CD4-positive, alpha-beta T cell (primary cell): ENCODE results near the gene VAV2. TPM values are rescaled to one million over a fixed set of nuclear protein-coding genes. Genes with fewer than 3 reads are reported as not detected.

ENCODE experiments used
- ATAC-seq: fragments of 200-7000 bp; cut with Tn5 transposase; one replicate; pipeline ENCODE4 v1.10.0; 2022; ENCODE audit warnings: mild to moderate bottlenecking; ENCODE audit not compliant: poor library complexity
- CTCF ChIA-PET: fragments of 350-600 bp; sonication (Branson Sonifier 250); formaldehyde crosslinking; loops from one replicate; lab custom pipeline; 2021; ENCODE audit warnings: antibody characterized with exemption, inconsistent platforms; lab: Charles Lee
- POLR2A ChIA-PET: fragments of 350-600 bp; sonication (Branson Sonifier 250); formaldehyde crosslinking; loops from one replicate; lab custom pipeline; 2021; ENCODE audit warnings: antibody characterized with exemption, inconsistent platforms; lab: Charles Lee
- DNase-seq, 14 experiments: peaks; one replicate each; pipeline ENCODE4 v3.0.0-alpha.2; 2013 to 2020; ENCODE audit warnings: mixed read lengths in 2 of 14
- H3K27ac ChIP-seq, 2 donors: one replicate each; pipeline versions ENCODE4 v1.5.1 to v1.7.0; 2013; ENCODE audit warnings: low read length in 2 of 2, low read depth in 1 of 2, mild to moderate bottlenecking in 1 of 2
- H3K27me3 ChIP-seq, 2 experiments: 1 replicate in 1 of 2; 2 replicates in 1 of 2; pipeline versions ENCODE4 v1.6.1 to v1.7.0; 2013; ENCODE audit warnings: low read length in 2 of 2, control low read depth in 1 of 2, mild to moderate bottlenecking in 1 of 2, moderate library complexity in 1 of 2; ENCODE audit not compliant: insufficient read depth in 2 of 2, control insufficient read depth in 1 of 2
- H3K36me3 ChIP-seq: one replicate; pipeline ENCODE4 v1.6.1; 2013; ENCODE audit warnings: low read length, control low read depth; ENCODE audit not compliant: insufficient read depth
- H3K4me1 ChIP-seq: one replicate; pipeline ENCODE4 v1.6.1; 2013; ENCODE audit warnings: low read length, control low read depth; ENCODE audit not compliant: insufficient read depth
- H3K4me3 ChIP-seq: one replicate; pipeline ENCODE4 v1.5.1; 2013; ENCODE audit warnings: mild to moderate bottlenecking, low read length, moderate library complexity
- H3K9me3 ChIP-seq, 2 experiments: 1 replicate in 1 of 2; 2 replicates in 1 of 2; pipeline versions ENCODE4 v1.6.1 to v1.7.0; 2013; ENCODE audit warnings: low read length in 2 of 2, mild to moderate bottlenecking in 2 of 2, control low read depth in 1 of 2, moderate library complexity in 1 of 2; ENCODE audit not compliant: control insufficient read depth in 1 of 2, insufficient read depth in 1 of 2
- H3K27ac Mint-ChIP-seq: one replicate; pipeline ENCODE4 v1.8.0; 2020; ENCODE audit warnings: mixed read lengths
- H3K27me3 Mint-ChIP-seq: one replicate; pipeline ENCODE4 v1.8.0; 2021; ENCODE audit warnings: mixed read lengths
- H3K36me3 Mint-ChIP-seq: one replicate; pipeline ENCODE4 v1.8.0; 2021; ENCODE audit warnings: low read depth, mixed read lengths
- H3K4me1 Mint-ChIP-seq: one replicate; pipeline ENCODE4 v1.8.0; 2021; ENCODE audit warnings: low read depth, mixed read lengths
- H3K4me3 Mint-ChIP-seq: one replicate; pipeline ENCODE4 v1.8.0; 2020; ENCODE audit warnings: mild to moderate bottlenecking, mixed read lengths
- H3K9me3 Mint-ChIP-seq: one replicate; pipeline ENCODE4 v1.8.0; 2020; ENCODE audit warnings: mixed read lengths
- CTCF ChIP-seq: fragments of 200-600 bp; IDR thresholded peaks from one replicate; pipeline ENCODE4 v1.8.0; 2022; ENCODE audit warnings: antibody characterized with exemption, mild to moderate bottlenecking
- intact Hi-C, 2 experiments: fragments of 100-400 bp; cut with DNase I in 1 of 2; cut with micrococcal nuclease in 1 of 2; formaldehyde crosslinking; loops; one replicate each; pipeline versions ENCODE4 v1.15.1 to v1.9.0; 2023 to 2025; cut with DNase I, micrococcal nuclease
- total RNA-seq, 174 experiments: library from RNA in 2 of 174; stranded (reverse) in 2 of 174; gene quantifications; one replicate each; pipeline ENCODE4 v1.2.3 and lab custom pipeline; 2021 to 2026

The VAV2 gene
- total RNA-seq, 2 experiments from 2014 or later = 1.6 to 1.7 TPM

- no peaks in the 10 kb centered on the region for H3K36me3 Mint-ChIP-seq
- H3K9me3 Mint-ChIP-seq = no peaks in the 10 kb centered on the region
- H3K27ac Mint-ChIP-seq = no peak overlapping the region
- H3K27me3 Mint-ChIP-seq = peaks cover 10% of the 10 kb centered on the region
- no peak for TF ChIP-seq CTCF
- Histone ChIP-seq H3K9me3 (peaks cover 0 to 12% of the 10 kb centered on the region in 2 experiments), H3K4me1 (no peaks in the 10 kb centered on the region), H3K27me3 (no peaks in the 10 kb centered on the region), H3K36me3 (no peaks in the 10 kb centered on the region), H3K4me3 (no peak overlapping the region), H3K27ac (no peak overlapping the region)
- no peaks in the 10 kb centered on the region for H3K4me1 Mint-ChIP-seq
- no peak for ATAC-seq
- no peak overlapping the region for H3K4me3 Mint-ChIP-seq
- POLR2A ChIA-PET = no interaction called here
- CTCF ChIA-PET = no interaction called here
- DNase-seq = no peak
- intact Hi-C loops = no loop called here
Measured at GRCh38 chr9:133917375-133917774, 74.7 kb downstream of the VAV2 start.

- no peak overlapping the region for H3K27ac ChIP-seq
- TF ChIP-seq CTCF = no peak
- Mint-ChIP-seq H3K4me1 (no peaks in the 10 kb centered on the region), H3K27ac (no peak overlapping the region), H3K27me3 (peaks cover 10% of the 10 kb centered on the region), H3K9me3 (no peaks in the 10 kb centered on the region), H3K36me3 (no peaks in the 10 kb centered on the region), H3K4me3 (no peak overlapping the region)
- H3K36me3 ChIP-seq = no peaks in the 10 kb centered on the region
- POLR2A ChIA-PET = no interaction called here
- H3K9me3 ChIP-seq = peaks cover 0 to 7% of the 10 kb centered on the region in 2 experiments
- ATAC-seq (no peak), DNase-seq (no peak)
- H3K4me3 ChIP-seq = no peak overlapping the region
- H3K27me3 ChIP-seq = no peaks in the 10 kb centered on the region
- intact Hi-C loops = no loop called here
- H3K4me1 ChIP-seq = no peaks in the 10 kb centered on the region
- CTCF ChIA-PET = no interaction called here
Measured at GRCh38 chr9:133916159-133916541, 76.0 kb downstream of the VAV2 start.

GRCh38 chr9:133915534-133916158 lies 76.5 kb downstream of the VAV2 start:
- no peaks in the 10 kb centered on the region for H3K4me1 Mint-ChIP-seq
- peaks cover 10% of the 10 kb centered on the region for H3K27me3 Mint-ChIP-seq
- Histone ChIP-seq H3K4me3 (no peak overlapping the region), H3K36me3 (no peaks in the 10 kb centered on the region), H3K4me1 (no peaks in the 10 kb centered on the region), H3K27me3 (no peaks in the 10 kb centered on the region), H3K27ac (no peak overlapping the region), H3K9me3 (peaks cover 0 to 7% of the 10 kb centered on the region in 2 experiments)
- ChIA-PET CTCF (no interaction called here), POLR2A (no interaction called here)
- ATAC-seq = no peak
- intact Hi-C loops = no loop called here
- no peaks in the 10 kb centered on the region for H3K36me3 Mint-ChIP-seq
- TF ChIP-seq CTCF = no peak
- no peak overlapping the region for H3K4me3 Mint-ChIP-seq
- DNase-seq = no peak
- H3K27ac Mint-ChIP-seq = no peak overlapping the region
- no peaks in the 10 kb centered on the region for H3K9me3 Mint-ChIP-seq
